ENCODE measurements around the gene SPART. TPM values are rescaled to one million over a fixed set of nuclear protein-coding genes. Genes with fewer than 3 reads are reported as not detected.

Gene SPART
- total RNA-seq, 1 experiment from 2014 or later: 83.1 TPM

DNA sequence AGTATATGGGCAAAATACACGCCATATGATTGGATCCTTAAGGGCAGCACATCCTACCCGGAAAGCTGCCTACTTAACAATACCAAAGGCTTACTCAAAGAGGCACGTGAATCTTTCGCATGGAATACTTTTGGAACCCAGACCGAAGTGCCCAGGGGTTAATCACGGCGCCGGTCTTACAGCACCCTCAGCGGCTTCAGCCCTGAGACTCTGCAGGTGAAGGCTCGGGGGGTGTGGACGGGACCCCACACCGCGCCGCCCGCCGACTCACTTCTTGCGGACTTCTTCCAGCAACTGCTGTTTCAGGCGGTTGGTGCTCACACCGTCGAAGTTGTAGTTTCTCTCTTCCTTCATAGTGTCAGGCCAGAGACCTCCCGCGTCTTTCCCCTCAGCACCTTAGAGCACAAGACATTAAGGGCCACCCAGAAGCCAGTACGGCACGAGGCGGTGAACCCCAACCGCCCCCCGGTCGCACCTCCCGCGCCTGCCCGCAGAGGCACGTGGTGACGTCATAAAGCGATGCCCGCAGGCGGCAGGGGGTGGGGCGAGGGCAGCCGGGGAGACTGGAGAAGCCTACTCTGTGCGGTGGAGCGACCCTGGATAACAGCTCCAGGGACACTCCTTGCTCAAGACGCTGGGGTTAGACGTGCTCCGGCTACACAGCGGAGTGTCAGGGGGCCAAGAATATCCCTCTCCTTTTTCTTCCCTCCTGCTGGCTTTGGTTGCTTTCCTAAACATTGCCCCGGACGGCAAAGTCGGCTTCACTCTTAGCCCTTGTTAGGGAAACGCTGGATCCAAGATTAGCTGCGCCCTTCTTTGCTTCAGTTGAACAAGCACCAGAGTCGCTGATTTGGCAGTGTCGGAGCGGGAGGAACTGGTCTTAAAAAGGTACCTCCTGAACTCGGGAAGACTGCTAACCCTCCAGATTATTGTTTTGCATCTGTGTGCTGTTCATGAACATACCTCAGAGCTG is 48.5 kb downstream of the SPART start, which contains the start of gene CCDC169:
Gene CCDC169 (minus strand): TSS at position 449 of the 973 bp plus-strand sequence. CDS start 95 bp downstream, at position 354.
- peak; percentile 67 for DNase-seq (ENCODE audit: unreplicated experiment)
- peaks cover 16% of the 10 kb centered on the region for H3K4me1 Mint-ChIP-seq (ENCODE audit: insufficient read depth, unreplicated experiment)
- H3K4me3 Mint-ChIP-seq (ENCODE audit: unreplicated experiment): peak within 1 kb of the TSS; percentile 87
- TSS peak; percentile 26 for BruUV-seq (replicated peaks)
- H3K27ac Mint-ChIP-seq (ENCODE audit: low read depth, unreplicated experiment): peak within 1 kb of the TSS; percentile 76
- no peaks in the 10 kb centered on the region for H3K27me3 Mint-ChIP-seq (ENCODE audit: insufficient read depth, unreplicated experiment)
- ChIA-PET POLR2A (interaction anchor here (0.6 to 3.5 kb wide), 11 partner anchors 10 to 761 kb away, joined by 3 to 20 read pairs (median 3); partner anchors contain the start of gene SPART), CTCF (interaction anchor here (0.8 to 7.9 kb wide), 5 partner anchors 9 to 49 kb away, joined by 3 to 44 read pairs (median 4); no protein-coding TSS in a partner anchor)
- TF ChIP-seq, protein P1, sequence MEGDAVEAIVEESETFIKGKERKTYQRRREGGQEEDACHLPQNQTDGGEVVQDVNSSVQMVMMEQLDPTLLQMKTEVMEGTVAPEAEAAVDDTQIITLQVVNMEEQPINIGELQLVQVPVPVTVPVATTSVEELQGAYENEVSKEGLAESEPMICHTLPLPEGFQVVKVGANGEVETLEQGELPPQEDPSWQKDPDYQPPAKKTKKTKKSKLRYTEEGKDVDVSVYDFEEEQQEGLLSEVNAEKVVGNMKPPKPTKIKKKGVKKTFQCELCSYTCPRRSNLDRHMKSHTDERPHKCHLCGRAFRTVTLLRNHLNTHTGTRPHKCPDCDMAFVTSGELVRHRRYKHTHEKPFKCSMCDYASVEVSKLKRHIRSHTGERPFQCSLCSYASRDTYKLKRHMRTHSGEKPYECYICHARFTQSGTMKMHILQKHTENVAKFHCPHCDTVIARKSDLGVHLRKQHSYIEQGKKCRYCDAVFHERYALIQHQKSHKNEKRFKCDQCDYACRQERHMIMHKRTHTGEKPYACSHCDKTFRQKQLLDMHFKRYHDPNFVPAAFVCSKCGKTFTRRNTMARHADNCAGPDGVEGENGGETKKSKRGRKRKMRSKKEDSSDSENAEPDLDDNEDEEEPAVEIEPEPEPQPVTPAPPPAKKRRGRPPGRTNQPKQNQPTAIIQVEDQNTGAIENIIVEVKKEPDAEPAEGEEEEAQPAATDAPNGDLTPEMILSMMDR (IDR thresholded peaks at IDR 0.05; ENCODE audit: unreplicated experiment): no peak
- intact Hi-C loops (cut with micrococcal nuclease): loop anchor here (2.0 kb wide), 1 partner anchor 47 kb away; no protein-coding TSS in a partner anchor
- H3K36me3 Mint-ChIP-seq (ENCODE audit: insufficient read depth, unreplicated experiment): peaks cover 17% of the 10 kb centered on the region
- H3K9me3 Mint-ChIP-seq (ENCODE audit: unreplicated experiment): no peaks in the 10 kb centered on the region

- CTCF ChIA-PET: interaction anchor here (0.6 to 7.9 kb wide), 3 partner anchors 11 to 648 kb away, joined by 3 to 44 read pairs (median 3); no protein-coding TSS in a partner anchor
- intact Hi-C loops (cut with micrococcal nuclease): no loop called here
- Mint-ChIP-seq H3K36me3 (ENCODE audit: insufficient read depth, unreplicated experiment) (no peaks in the 10 kb centered on the region), H3K4me1 (ENCODE audit: insufficient read depth, unreplicated experiment) (peaks cover 16% of the 10 kb centered on the region), H3K27me3 (ENCODE audit: insufficient read depth, unreplicated experiment) (no peaks in the 10 kb centered on the region), H3K4me3 (ENCODE audit: unreplicated experiment) (no peak overlapping the region), H3K9me3 (ENCODE audit: unreplicated experiment) (no peaks in the 10 kb centered on the region), H3K27ac (ENCODE audit: low read depth, unreplicated experiment) (no peak overlapping the region)
- TF ChIP-seq, protein P1 (IDR thresholded peaks at IDR 0.05; ENCODE audit: unreplicated experiment): no peak
- no TSS peak for BruUV-seq (replicated peaks)
- POLR2A ChIA-PET: interaction anchor here (0.9 kb wide), 1 partner anchor 10 kb away, joined by 3 read pairs; no protein-coding TSS in a partner anchor
- DNase-seq (ENCODE audit: unreplicated experiment): no peak
These were observed 52.1 kb downstream of the SPART start for GRCh38 chr13:36294096-36294495.

DNA sequence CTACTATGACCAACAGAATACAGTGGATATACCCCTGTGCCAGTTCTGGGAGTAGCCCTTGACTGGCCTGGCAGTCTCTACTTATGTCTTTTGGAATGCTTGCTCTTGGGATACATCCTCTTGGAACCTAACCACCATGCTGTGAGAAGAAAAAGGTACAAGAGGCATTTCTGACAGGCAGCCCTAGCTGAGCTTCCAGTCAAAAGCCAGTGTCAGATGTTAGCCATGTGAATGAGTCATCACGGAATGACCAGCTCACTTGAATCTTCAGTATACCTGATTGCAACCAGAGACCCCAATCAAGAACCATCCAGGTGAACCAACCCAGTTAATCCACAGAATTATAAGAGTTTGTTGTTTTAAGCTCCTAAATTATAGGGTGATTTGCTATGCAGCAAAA is 52.7 kb downstream of the SPART start:
- ChIA-PET POLR2A (interaction anchor here (0.9 kb wide), 1 partner anchor 9 kb away, joined by 3 read pairs; no protein-coding TSS in a partner anchor), CTCF (interaction anchor here (0.6 to 7.9 kb wide), 5 partner anchors 10 to 648 kb away, joined by 3 to 44 read pairs (median 3); no protein-coding TSS in a partner anchor)
- DNase-seq (ENCODE audit: unreplicated experiment): no peak
- H3K4me3 Mint-ChIP-seq (ENCODE audit: unreplicated experiment): no peak overlapping the region
- H3K27ac Mint-ChIP-seq (ENCODE audit: low read depth, unreplicated experiment): no peak overlapping the region
- H3K36me3 Mint-ChIP-seq (ENCODE audit: insufficient read depth, unreplicated experiment): no peaks in the 10 kb centered on the region
- peaks cover 12% of the 10 kb centered on the region for H3K4me1 Mint-ChIP-seq (ENCODE audit: insufficient read depth, unreplicated experiment)
- no TSS peak for BruUV-seq (replicated peaks)
- TF ChIP-seq, protein P1 (IDR thresholded peaks at IDR 0.05; ENCODE audit: unreplicated experiment): no peak
- H3K27me3 Mint-ChIP-seq (ENCODE audit: insufficient read depth, unreplicated experiment): no peaks in the 10 kb centered on the region
- H3K9me3 Mint-ChIP-seq (ENCODE audit: unreplicated experiment): no peaks in the 10 kb centered on the region
- intact Hi-C loops (cut with micrococcal nuclease): no loop called here
